ENCODE measurements around the gene GM2A.
"Not testable (repeated sequence)": the region's sequence is repeated elsewhere in the genome, so short reads cannot be mapped to it uniquely, and the experiment has no call there.

The GM2A gene

GRCh38 chr5:151295791-151296477, 42.9 kb downstream of the GM2A start:
- no peak for DNase-seq

GRCh38 chr5:151296478-151296830, 43.5 kb downstream of the GM2A start:
- no peak for DNase-seq

- DNase-seq = no peak
These were observed 44.0 kb downstream of the GM2A start for GRCh38 chr5:151296974-151297373.

GRCh38 chr5:151298063-151298855, 45.3 kb downstream of the GM2A start:
- no peak for DNase-seq

GRCh38 chr5:151303666-151304065, 50.7 kb downstream of the GM2A start, which contains the start of gene SLC36A3:
Gene SLC36A3, minus strand, starts transcription at chr5:151303766. Its CDS starts 412 bp downstream, at chr5:151303354.
- no peak for DNase-seq

- not testable (repeated sequence) for DNase-seq
These were observed 56.3 kb downstream of the GM2A start for GRCh38 chr5:151309266-151309665.

- DNase-seq = not testable (repeated sequence)
These were observed 56.8 kb downstream of the GM2A start for GRCh38 chr5:151309821-151310220.

- no peak for DNase-seq
These were observed 57.9 kb downstream of the GM2A start for GRCh38 chr5:151310932-151311331.

GRCh38 chr5:151312756-151313324, 59.9 kb downstream of the GM2A start:
- DNase-seq = no peak

- no peak for DNase-seq
These were observed 60.4 kb downstream of the GM2A start for GRCh38 chr5:151313357-151313756.

- peak; percentile 20 for DNase-seq
These were observed 63.1 kb downstream of the GM2A start for GRCh38 chr5:151315998-151316597.

- no peak for DNase-seq
These were observed 64.9 kb downstream of the GM2A start for GRCh38 chr5:151317871-151318270.

- DNase-seq = peak; percentile 54
These were observed 66.1 kb downstream of the GM2A start for GRCh38 chr5:151318850-151319732.

Data from DMS79 treated with DMSO at 0.1 percent for 48 hours (cell line).